ENCODE measurements around the gene OPRM1.

The OPRM1 gene

GRCh38 chr6:154276810-154277628, 238.0 kb downstream of the OPRM1 start:
- no peak for DNase-seq (ENCODE audit: low read depth in 3 of 3, low spot score in 1 of 3)

GRCh38 chr6:154277629-154278017, 238.6 kb downstream of the OPRM1 start:
- no peak for DNase-seq (ENCODE audit: low read depth in 3 of 3, low spot score in 1 of 3)

GRCh38 chr6:154280521-154280920, 241.5 kb downstream of the OPRM1 start:
- no peak for DNase-seq (ENCODE audit: low read depth in 3 of 3, low spot score in 1 of 3)

- DNase-seq (ENCODE audit: low read depth in 3 of 3, low spot score in 1 of 3), result no peak
Measured at GRCh38 chr6:154284313-154284853, 245.3 kb downstream of the OPRM1 start.

GRCh38 chr6:154285826-154286225, 246.8 kb downstream of the OPRM1 start:
- no peak for DNase-seq (ENCODE audit: low read depth in 3 of 3, low spot score in 1 of 3)

- DNase-seq (ENCODE audit: low read depth in 3 of 3, low spot score in 1 of 3), result no peak
Measured at GRCh38 chr6:154289818-154290508, 250.9 kb downstream of the OPRM1 start.

GRCh38 chr6:154292066-154292465, 253.0 kb downstream of the OPRM1 start:
- no peak for DNase-seq (ENCODE audit: low read depth in 3 of 3, low spot score in 1 of 3)

GRCh38 chr6:154292855-154293519, 253.9 kb downstream of the OPRM1 start:
- no peak for DNase-seq (ENCODE audit: low read depth in 3 of 3, low spot score in 1 of 3)

GRCh38 chr6:154295733-154296132, 256.7 kb downstream of the OPRM1 start:
- no peak for DNase-seq (ENCODE audit: low read depth in 3 of 3, low spot score in 1 of 3)
